Lung (tissue), 12 donors: ENCODE data around the gene WDR20. TPM values are rescaled to one million over a fixed set of nuclear protein-coding genes. Genes with fewer than 3 reads are reported as not detected.

ENCODE experiments used
- ATAC-seq: fragments of 200-7000 bp; cut with Tn5 transposase; one replicate; pipeline ENCODE4 v1.9.1; 2020; ENCODE audit warnings: moderate number of reproducible peaks; ENCODE audit not compliant: insufficient read depth, low FRiP score
- DNase-seq, 3 donors: peaks; one replicate each; pipeline ENCODE4 v3.0.0-alpha.2; 2013 to 2017
- H3K27ac ChIP-seq, 2 donors: one replicate each; pipeline ENCODE4 v1.5.1; 2013; ENCODE audit warnings: mild to moderate bottlenecking in 2 of 2, moderate library complexity in 2 of 2, control low read depth in 1 of 2, inconsistent platforms in 1 of 2, low read depth in 1 of 2, low read length in 1 of 2
- H3K27me3 ChIP-seq, 3 donors: one replicate each; pipeline ENCODE4 v1.5.1; 2013; ENCODE audit warnings: low read length in 2 of 3; ENCODE audit not compliant: control insufficient read depth in 3 of 3, insufficient read depth in 3 of 3
- H3K36me3 ChIP-seq, 4 donors: one replicate each; pipeline ENCODE4 v1.5.1; 2013; ENCODE audit warnings: low read length in 4 of 4, mild to moderate bottlenecking in 1 of 4, moderate library complexity in 1 of 4; ENCODE audit not compliant: control insufficient read depth in 4 of 4, insufficient read depth in 4 of 4
- H3K4me1 ChIP-seq, 5 donors: one replicate each; pipeline ENCODE4 v1.5.1; 2013; ENCODE audit warnings: low read length in 5 of 5, mild to moderate bottlenecking in 2 of 5, moderate library complexity in 1 of 5; ENCODE audit not compliant: control insufficient read depth in 5 of 5, insufficient read depth in 5 of 5
- H3K4me3 ChIP-seq: one replicate; pipeline ENCODE4 v1.5.1; 2013; ENCODE audit warnings: mild to moderate bottlenecking, control low read depth, moderate library complexity
- H3K9ac ChIP-seq, 2 donors: one replicate each; pipeline ENCODE4 v1.5.1; 2013; ENCODE audit warnings: low read length in 2 of 2, control low read depth in 1 of 2; ENCODE audit not compliant: insufficient read depth in 1 of 2
- H3K9me3 ChIP-seq, 4 donors: one replicate each; pipeline ENCODE4 v1.5.1; 2013; ENCODE audit warnings: low read length in 3 of 4, mild to moderate bottlenecking in 1 of 4, moderate library complexity in 1 of 4; ENCODE audit not compliant: control insufficient read depth in 4 of 4, insufficient read depth in 3 of 4
- WGBS, 2 donors: extraction: QIAGEN DNeasy Blood & Tissue Kit; methylation state at CpG; one replicate each; pipeline ENCODE4 v1.1.7; 2013; 5-methylcytosine and 5-hydroxymethylcytosine counted together
- polyA plus RNA-seq, 2 donors: library from polyadenylated mRNA; stranded (reverse); fragments of 200-250 nt; gene quantifications; one replicate each; pipeline ENCODE4 v1.2.1, GENCODE V29; 2013
- total RNA-seq, 2 donors: library from RNA; depleted of rRNA in 1 of 2; stranded (reverse); fragments of >200 nt in 1 of 2; gene quantifications; one replicate each; pipeline ENCODE4 v1.2.1, GENCODE V29; 2014 to 2021
- TF ChIP-seq, protein P1 (sequence below): IDR thresholded peaks from 2 replicates; pipeline ENCODE4 v1.5.1; 2012; ENCODE audit warnings: mild to moderate bottlenecking; ENCODE audit errors: control extremely low read depth, extremely low read depth
- donor health status: control.
- donor health status: control.
- donor health status: Bipolar disorder and iron deficiency.
- donor health status: healthy.
- donor health status: DM: yes; HTN: yes; CAD: no.

Gene WDR20
- total and polyA plus RNA-seq, 4 donors = 10.3 to 30.7 (median 19.7) TPM

DNA sequence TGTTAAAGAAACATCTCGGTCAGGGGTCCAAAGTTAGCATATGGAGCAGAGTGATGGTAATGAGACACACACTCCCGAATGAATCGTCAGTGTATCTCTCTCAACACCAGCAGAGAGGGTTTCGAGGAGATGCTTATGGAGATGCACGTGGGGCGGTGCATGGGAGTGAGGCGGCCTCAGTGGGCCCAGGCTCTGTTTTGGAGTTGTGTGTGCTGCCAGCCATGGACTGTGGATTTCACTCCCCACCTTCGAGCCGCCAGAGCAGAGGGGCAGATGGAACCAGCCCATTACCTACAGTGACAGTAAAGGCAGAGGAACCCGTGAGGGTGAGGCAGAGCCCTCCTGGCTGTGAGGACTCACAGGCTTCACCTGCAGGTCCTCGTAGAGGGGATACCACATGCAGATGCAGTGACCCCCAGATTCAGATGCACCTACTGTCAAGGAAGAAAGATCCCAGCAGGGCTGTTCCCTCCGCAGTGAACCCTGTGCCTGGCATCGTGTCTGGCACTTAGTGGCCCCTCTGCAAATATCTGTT lies 68.2 kb downstream of the WDR20 start:
- H3K9me3 ChIP-seq = no peaks in the 10 kb centered on the region
- no peaks in the 10 kb centered on the region for H3K4me1 ChIP-seq
- H3K27me3 ChIP-seq = no peaks in the 10 kb centered on the region
- TF ChIP-seq, protein P1, sequence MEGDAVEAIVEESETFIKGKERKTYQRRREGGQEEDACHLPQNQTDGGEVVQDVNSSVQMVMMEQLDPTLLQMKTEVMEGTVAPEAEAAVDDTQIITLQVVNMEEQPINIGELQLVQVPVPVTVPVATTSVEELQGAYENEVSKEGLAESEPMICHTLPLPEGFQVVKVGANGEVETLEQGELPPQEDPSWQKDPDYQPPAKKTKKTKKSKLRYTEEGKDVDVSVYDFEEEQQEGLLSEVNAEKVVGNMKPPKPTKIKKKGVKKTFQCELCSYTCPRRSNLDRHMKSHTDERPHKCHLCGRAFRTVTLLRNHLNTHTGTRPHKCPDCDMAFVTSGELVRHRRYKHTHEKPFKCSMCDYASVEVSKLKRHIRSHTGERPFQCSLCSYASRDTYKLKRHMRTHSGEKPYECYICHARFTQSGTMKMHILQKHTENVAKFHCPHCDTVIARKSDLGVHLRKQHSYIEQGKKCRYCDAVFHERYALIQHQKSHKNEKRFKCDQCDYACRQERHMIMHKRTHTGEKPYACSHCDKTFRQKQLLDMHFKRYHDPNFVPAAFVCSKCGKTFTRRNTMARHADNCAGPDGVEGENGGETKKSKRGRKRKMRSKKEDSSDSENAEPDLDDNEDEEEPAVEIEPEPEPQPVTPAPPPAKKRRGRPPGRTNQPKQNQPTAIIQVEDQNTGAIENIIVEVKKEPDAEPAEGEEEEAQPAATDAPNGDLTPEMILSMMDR = no peak
- H3K4me3 ChIP-seq = no peak overlapping the region
- peaks cover 0 to 36% (median 34%) of the 10 kb centered on the region in 4 donors for H3K36me3 ChIP-seq
- WGBS, 2 donors = 95% methylated on average over 13 of the region's 13 CpGs
- no peak overlapping the region for H3K27ac ChIP-seq
- ATAC-seq (no peak), DNase-seq (peak in 1 of 3 donors; percentile 2)
- no peak overlapping the region for H3K9ac ChIP-seq

DNA sequence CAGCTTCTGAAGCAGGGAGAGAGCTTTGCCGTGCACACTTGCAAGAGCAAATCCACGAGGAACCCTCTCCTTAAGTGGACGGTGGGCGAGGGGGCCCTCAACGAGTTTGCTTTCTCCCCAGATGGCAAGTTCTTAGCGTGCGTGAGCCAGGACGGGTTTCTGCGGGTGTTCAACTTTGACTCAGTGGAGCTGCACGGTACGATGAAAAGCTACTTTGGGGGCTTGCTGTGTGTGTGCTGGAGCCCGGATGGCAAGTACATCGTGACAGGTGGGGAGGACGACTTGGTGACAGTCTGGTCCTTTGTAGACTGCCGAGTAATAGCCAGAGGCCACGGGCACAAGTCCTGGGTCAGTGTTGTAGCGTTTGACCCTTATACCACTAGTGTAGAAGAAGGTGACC lies 69.0 kb downstream of the WDR20 start:
- DNase-seq = peak in 1 of 3 donors; percentile 9
- no peak for ATAC-seq
- H3K27me3 ChIP-seq = no peaks in the 10 kb centered on the region
- no peak overlapping the region for H3K9ac ChIP-seq
- TF ChIP-seq, protein P1 = no peak
- H3K4me3 ChIP-seq = no peak overlapping the region
- 94 to 95% methylated on average over 17 of the region's 17 CpGs for WGBS, 2 donors
- H3K4me1 ChIP-seq = no peaks in the 10 kb centered on the region
- peaks cover 0 to 34% (median 33%) of the 10 kb centered on the region in 4 donors for H3K36me3 ChIP-seq
- no peak overlapping the region for H3K27ac ChIP-seq
- no peaks in the 10 kb centered on the region for H3K9me3 ChIP-seq

DNA sequence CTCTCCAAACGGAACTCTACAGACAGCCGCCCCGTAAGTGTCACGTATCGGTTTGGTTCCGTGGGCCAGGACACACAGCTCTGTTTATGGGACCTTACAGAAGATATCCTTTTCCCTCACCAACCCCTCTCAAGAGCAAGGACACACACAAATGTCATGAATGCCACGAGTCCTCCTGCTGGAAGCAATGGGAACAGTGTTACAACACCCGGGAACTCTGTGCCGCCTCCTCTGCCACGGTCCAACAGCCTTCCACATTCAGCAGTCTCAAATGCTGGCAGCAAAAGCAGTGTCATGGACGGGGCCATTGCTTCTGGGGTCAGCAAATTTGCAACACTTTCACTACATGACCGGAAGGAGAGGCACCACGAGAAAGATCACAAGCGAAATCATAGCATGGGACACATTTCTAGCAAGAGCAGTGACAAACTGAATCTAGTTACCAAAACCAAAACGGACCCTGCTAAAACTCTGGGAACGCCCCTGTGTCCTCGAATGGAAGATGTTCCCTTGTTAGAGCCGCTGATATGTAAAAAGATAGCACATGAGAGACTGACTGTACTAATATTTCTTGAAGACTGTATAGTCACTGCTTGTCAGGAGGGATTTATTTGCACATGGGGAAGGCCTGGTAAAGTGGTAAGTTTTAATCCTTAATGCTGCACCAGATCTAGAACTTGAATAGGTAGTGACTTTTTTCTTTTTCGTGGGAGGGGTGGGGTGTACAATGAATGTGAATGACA lies 69.7 kb downstream of the WDR20 start:
- no peak overlapping the region for H3K27ac ChIP-seq
- peak; percentile 22 for ATAC-seq

More for the DNA sequence above, 69.7 kb downstream of the WDR20 start:
- H3K4me1 ChIP-seq = peaks cover 0 to under 1% (median 0%) of the 10 kb centered on the region in 5 donors
- H3K36me3 ChIP-seq = peaks cover 0 to 32% (median 30%) of the 10 kb centered on the region in 4 donors
- no peaks in the 10 kb centered on the region for H3K27me3 ChIP-seq
- DNase-seq = peak; percentile 30 to 45 (median 38)
- no peak overlapping the region for H3K4me3 ChIP-seq
- TF ChIP-seq, protein P1 = no peak
- WGBS, 2 donors = 82 to 84% methylated on average over 19 of the region's 19 CpGs
- H3K9me3 ChIP-seq = no peaks in the 10 kb centered on the region
- no peak overlapping the region for H3K9ac ChIP-seq
